NCI-H748 treated with DMSO at 0.1 percent for 48 hours (cell line): ENCODE data around the gene RPH3AL.
"Not testable (repeated sequence)": the region's sequence is repeated elsewhere in the genome, so short reads cannot be mapped to it uniquely, and the experiment has no call there.

Experiments
- DNase-seq: peaks from one replicate; lab custom pipeline; 2025; lab: John Stamatoyannopoulos, UW

Gene RPH3AL

GRCh38 chr17:379531-380465 lies 27.2 kb upstream of the RPH3AL start:
- no peak for DNase-seq

- DNase-seq, result no peak
Observed at GRCh38 chr17:378068-378467, 25.5 kb upstream of the RPH3AL start.

GRCh38 chr17:376936-377863 lies 24.6 kb upstream of the RPH3AL start:
- no peak for DNase-seq

GRCh38 chr17:373613-374230 lies 21.1 kb upstream of the RPH3AL start:
- DNase-seq, result no peak

- DNase-seq, result no peak
Observed at GRCh38 chr17:372157-373152, 19.8 kb upstream of the RPH3AL start.

- DNase-seq, result no peak
Observed at GRCh38 chr17:371583-371982, 19.0 kb upstream of the RPH3AL start.

GRCh38 chr17:367656-368055 lies 15.0 kb upstream of the RPH3AL start:
- not testable (repeated sequence) for DNase-seq

GRCh38 chr17:366657-367615 lies 14.3 kb upstream of the RPH3AL start:
- DNase-seq, result not testable (repeated sequence)

- no peak for DNase-seq
Observed at GRCh38 chr17:364766-365165, 12.2 kb upstream of the RPH3AL start.

- DNase-seq, result no peak
Observed at GRCh38 chr17:364308-364707, 11.7 kb upstream of the RPH3AL start.

- no peak for DNase-seq
Observed at GRCh38 chr17:362721-363120, 10.1 kb upstream of the RPH3AL start.

GRCh38 chr17:360092-360750 lies 7.6 kb upstream of the RPH3AL start:
- DNase-seq, result no peak

GRCh38 chr17:358491-359151 lies 6.0 kb upstream of the RPH3AL start:
- no peak for DNase-seq

GRCh38 chr17:357644-358043 lies 5.0 kb upstream of the RPH3AL start:
- DNase-seq, result no peak

- no peak for DNase-seq
Observed at GRCh38 chr17:356671-357434, 4.2 kb upstream of the RPH3AL start.

GRCh38 chr17:354651-355556 lies 2.3 kb upstream of the RPH3AL start:
- no peak for DNase-seq

GRCh38 chr17:353838-354234 lies 1.2 kb upstream of the RPH3AL start:
- no peak for DNase-seq
